IPS DF 4.7 (cell line): ENCODE data around the gene PTTG1IP.
"Not testable (repeated sequence)": the region's sequence is repeated elsewhere in the genome, so short reads cannot be mapped to it uniquely, and the experiment has no call there.

Experiments
- DNase-seq: peaks from one replicate; pipeline ENCODE4 v3.0.0-alpha.2; 2013; ENCODE audit warnings: low spot score; ENCODE audit errors: extremely low read depth

The PTTG1IP gene

GRCh38 chr21:44873356-44874239 is at the start of gene PTTG1IP:
TSS of gene PTTG1IP (minus strand) at chr21:44873690. CDS start at chr21:44873616, 74 bp downstream.
- peak; percentile 72 for DNase-seq

DNA sequence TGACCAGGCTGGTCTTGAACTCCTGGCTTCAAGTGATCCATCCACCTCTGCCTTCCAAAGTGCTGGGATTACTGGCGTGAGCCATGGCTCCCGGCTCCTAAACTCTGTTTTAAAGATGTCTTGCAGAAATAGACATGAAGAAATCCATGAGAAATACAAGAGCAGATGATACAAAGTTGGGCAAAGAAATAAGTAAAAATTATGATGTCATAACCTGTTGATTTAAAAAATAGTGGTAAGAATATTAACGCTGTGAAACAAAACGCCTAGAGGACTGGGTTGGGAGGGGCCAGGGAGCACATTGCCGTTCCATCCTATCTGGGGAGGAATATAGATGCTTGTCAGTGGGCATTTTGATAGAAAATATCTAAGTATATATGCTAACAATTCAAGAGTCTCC is 48.4 kb upstream of the PTTG1IP start:
- DNase-seq: no peak

DNA sequence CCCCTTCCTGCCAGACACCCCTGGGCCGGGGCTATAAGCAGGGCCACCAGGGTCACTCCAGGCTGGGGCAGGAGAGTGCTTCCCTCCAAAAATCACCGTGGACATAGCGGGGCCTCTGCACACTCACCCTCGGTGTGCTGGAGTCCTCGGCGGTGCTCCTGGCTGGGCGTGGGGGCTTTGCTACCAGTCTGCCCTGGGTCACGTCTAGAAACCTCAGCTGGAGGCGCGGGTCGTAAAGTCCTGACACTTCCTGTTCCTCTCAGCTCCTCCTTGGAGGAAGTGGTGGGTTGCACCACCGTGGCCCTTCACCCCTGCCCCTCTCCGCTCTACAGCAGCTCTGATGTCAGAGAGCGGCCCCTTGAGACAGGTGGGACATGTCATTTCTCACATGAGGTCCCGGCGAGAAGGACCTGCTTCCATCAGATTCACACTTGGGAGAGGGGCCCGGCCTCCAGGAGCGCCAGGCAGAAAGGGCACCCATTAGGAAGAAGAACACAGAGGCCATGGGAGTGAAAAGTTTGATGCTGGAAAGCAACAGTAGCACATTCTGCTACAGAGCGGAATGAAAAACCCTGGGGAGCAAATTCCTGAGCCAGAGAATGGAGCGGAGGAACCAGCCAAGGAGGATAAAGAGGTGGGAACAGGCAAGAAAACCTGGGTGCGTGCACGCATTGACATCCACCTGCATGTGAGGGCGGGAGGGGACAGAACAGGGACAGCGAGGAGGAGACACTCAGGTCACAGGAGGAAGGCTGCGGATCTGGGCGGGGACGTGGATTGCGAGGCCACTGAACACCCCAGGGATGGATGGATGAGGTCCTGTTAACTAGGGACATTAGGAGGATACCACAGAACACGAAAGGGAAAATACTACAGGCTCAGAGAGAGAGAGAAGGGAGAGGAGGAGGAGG is 47.5 kb upstream of the PTTG1IP start, which contains the start of gene ITGB2:
ITGB2 (minus strand) TSS at position 206 of the 911 bp plus-strand sequence. CDS start 10,117 bp downstream, outside the sequence.
- no peak for DNase-seq

- no peak for DNase-seq
These were observed 46.6 kb upstream of the PTTG1IP start for GRCh38 chr21:44919913-44920693.

DNA sequence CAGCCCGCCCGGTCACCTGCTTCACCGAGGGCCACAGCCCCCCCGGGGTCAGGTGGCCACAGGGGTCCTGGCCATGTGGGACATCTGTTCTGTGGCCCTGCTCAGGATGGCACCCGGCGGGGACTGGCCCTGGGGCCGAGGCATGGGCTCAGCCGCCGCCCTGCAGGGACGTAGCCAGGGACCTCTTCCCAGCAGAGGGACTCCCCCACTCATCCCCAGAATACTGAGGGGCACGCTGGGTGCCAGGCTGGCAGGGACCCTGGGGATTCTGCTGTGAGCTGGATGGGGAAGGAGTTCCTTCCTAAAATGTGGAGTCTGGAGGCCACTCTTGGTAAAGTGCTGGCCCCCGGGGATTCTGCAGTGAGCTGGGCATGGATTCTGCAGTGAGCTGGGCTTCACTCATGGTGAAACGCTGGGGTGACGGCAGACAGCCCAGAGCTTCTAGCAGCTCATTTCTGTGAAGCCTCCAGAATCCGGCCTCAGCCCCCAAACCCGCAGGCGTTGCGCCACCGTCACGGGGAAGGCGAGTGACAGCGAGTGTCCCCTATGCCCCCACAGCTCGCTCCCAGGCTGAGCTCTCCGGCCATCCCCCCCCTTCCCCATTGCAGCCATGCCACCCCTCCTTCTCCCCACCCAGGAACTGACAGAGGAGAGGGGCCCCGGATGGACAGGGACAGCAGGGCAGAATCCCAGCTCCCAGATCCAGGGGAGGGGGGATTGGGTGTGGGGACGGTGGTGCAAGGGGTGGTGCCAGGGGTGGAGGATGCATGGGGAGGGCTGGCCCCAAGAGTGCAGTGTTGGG is 45.8 kb upstream of the PTTG1IP start:
- DNase-seq: no peak

- no peak for DNase-seq
These were observed 45.1 kb upstream of the PTTG1IP start for GRCh38 chr21:44918581-44919033.

DNA sequence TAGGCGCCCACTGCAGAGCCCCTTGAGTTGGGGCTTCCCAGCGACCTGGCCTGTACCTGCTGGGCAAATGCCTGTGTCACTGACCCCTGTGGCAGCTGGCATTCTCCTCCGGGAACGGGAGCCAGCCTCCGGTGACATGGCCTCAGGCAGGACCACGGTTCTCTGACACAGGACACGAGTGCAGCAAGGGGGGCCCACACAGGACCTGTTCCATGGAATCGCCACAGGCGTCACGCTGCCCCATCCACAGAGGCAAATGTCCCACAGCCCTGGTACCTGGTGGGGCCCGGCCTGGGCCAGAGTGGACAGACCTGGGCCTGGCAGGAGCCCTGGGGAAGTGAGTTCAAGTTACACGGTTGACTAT is 44.6 kb upstream of the PTTG1IP start:
- no peak for DNase-seq

GRCh38 chr21:44917446-44918106 is 44.1 kb upstream of the PTTG1IP start:
- no peak for DNase-seq

GRCh38 chr21:44916965-44917364 is 43.5 kb upstream of the PTTG1IP start:
- no peak for DNase-seq

DNA sequence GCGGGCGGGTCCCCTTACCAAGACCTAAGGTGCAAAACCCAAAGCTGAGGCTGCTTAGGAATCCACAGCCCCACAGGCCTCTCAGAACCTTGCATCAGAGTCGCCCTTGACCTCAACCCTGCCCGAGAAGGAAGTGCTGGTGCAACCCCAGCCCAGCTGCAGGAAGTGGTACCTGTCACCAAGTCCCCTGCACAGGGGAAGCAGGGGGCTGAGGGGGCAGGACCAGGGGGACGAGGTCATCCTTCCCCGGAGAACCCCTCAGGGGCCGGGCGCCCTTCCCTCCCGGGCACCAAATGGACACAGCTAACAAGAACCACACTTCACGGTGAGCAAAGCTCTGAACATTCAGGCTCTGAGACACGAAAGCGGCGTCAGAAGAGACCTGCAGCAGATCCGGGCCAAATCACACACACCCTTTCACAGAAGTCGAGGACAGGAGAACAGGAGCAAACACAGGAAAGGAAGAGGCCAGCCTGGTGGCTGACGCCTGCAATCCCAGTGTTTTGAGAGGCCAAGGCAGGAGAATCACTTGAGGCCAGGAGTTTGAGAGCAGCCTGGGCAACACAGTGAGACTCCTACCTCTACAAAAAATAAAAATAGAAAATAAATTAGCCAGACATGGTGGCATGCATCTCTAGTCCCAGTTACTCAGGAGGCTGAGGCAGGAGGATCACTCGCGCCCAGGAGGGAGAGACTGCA is 40.8 kb upstream of the PTTG1IP start:
- DNase-seq: no peak

GRCh38 chr21:44913425-44914175 is 40.1 kb upstream of the PTTG1IP start:
- DNase-seq: no peak

GRCh38 chr21:44912506-44913412 is 39.3 kb upstream of the PTTG1IP start:
- not testable (repeated sequence) for DNase-seq

DNA sequence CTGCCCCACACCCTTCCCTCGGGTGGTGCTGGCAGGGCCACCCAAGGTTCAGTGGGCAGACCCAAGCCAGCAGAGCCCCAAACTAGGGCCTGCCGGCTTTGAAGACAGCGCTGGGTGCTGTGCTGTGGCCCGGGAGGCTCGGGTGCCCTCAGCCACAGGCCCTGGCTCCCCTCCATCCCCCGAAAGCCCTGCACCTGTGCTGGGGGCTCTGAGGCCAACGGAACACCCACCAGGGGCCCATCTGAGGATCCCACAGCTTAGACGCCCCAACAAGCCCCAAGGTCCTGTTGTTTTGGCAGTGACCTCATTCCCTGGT is 38.6 kb upstream of the PTTG1IP start:
- no peak for DNase-seq

- no peak for DNase-seq
These were observed 38.1 kb upstream of the PTTG1IP start for GRCh38 chr21:44911384-44912157.

DNA sequence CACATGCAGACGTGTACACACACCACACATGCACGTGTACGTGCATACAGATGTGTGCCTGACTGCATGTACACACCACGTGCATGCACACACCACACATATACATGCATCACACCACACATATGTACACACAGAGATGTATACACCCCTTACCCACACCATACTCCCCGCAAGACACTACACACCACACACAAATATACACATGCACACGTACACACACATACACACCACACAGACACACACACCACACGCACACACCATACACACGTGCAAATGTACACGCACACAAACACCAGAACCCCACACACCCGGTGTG is 37.5 kb upstream of the PTTG1IP start:
- DNase-seq: no peak

DNA sequence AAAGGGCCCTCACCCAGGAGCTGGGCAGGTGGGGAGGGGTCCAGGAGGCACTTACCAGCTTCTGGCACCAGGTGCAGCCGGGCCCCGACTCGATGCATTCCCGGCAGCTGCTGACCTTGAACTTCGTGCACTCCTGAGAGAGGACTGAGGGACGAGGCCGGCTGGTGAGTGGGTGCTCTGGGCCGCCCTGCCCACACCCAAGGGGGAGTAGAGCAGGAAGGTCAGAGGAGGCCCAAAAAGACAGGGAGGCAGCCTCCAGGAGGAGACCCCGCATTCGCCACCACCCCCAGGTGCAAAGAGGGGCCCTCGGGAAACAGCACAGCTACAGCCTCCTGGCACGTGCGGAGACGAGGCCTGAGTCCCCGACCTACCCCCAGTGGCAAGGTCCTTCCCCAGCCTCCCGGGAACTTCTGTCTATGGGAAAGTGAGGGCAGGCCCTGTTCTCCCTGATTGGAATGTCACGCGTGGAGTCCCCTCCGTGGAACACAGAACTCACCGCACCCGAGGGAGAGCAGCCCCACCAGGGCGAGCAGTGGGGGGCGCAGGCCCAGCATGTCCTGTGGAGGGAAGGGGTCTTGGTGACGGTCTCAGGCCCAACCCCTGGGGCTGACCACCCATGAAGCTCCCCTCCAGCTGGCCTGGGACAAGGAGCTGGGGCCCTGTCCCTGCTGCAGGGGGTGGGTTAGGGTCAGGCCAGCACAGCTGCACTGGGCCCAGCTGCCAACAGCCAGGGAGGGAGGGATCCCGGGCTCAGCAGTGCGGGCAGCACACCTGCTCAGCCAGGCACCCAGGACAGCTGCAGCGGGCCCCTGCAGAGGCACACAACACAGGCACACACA is 37.0 kb upstream of the PTTG1IP start:
- no peak for DNase-seq
